Cardiac fibroblast (primary cell): ENCODE results near the gene COMMD7.
"Not testable (repeated sequence)": the region's sequence is repeated elsewhere in the genome, so short reads cannot be mapped to it uniquely, and the experiment has no call there.

Experiments used
- DNase-seq, 2 donors: peaks; one replicate each; pipeline versions ENCODE4 v3.0.0 to v3.0.0-alpha.2; 2010; ENCODE audit warnings: low read depth in 2 of 2
- H3K4me3 ChIP-seq, 2 donors: replicated peaks in 1 of 2; 1 replicate in 1 of 2; 2 replicates in 1 of 2; pipeline ENCODE4 v1.5.1; 2011; ENCODE audit warnings: low read depth in 2 of 2, low read length in 2 of 2, mild to moderate bottlenecking in 2 of 2, moderate library complexity in 1 of 2
- TF ChIP-seq, protein P1 (sequence below): IDR thresholded peaks from one replicate; pipeline ENCODE4 v1.5.1; 2011; ENCODE audit warnings: low read depth, mild to moderate bottlenecking, low read length, inconsistent platforms

Gene COMMD7

GRCh38 chr20:32741151-32741550, 2.1 kb downstream of the COMMD7 start:
- DNase-seq, result no peak
- no peak overlapping the region for H3K4me3 ChIP-seq
- TF ChIP-seq, protein P1, sequence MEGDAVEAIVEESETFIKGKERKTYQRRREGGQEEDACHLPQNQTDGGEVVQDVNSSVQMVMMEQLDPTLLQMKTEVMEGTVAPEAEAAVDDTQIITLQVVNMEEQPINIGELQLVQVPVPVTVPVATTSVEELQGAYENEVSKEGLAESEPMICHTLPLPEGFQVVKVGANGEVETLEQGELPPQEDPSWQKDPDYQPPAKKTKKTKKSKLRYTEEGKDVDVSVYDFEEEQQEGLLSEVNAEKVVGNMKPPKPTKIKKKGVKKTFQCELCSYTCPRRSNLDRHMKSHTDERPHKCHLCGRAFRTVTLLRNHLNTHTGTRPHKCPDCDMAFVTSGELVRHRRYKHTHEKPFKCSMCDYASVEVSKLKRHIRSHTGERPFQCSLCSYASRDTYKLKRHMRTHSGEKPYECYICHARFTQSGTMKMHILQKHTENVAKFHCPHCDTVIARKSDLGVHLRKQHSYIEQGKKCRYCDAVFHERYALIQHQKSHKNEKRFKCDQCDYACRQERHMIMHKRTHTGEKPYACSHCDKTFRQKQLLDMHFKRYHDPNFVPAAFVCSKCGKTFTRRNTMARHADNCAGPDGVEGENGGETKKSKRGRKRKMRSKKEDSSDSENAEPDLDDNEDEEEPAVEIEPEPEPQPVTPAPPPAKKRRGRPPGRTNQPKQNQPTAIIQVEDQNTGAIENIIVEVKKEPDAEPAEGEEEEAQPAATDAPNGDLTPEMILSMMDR, result no peak

DNA sequence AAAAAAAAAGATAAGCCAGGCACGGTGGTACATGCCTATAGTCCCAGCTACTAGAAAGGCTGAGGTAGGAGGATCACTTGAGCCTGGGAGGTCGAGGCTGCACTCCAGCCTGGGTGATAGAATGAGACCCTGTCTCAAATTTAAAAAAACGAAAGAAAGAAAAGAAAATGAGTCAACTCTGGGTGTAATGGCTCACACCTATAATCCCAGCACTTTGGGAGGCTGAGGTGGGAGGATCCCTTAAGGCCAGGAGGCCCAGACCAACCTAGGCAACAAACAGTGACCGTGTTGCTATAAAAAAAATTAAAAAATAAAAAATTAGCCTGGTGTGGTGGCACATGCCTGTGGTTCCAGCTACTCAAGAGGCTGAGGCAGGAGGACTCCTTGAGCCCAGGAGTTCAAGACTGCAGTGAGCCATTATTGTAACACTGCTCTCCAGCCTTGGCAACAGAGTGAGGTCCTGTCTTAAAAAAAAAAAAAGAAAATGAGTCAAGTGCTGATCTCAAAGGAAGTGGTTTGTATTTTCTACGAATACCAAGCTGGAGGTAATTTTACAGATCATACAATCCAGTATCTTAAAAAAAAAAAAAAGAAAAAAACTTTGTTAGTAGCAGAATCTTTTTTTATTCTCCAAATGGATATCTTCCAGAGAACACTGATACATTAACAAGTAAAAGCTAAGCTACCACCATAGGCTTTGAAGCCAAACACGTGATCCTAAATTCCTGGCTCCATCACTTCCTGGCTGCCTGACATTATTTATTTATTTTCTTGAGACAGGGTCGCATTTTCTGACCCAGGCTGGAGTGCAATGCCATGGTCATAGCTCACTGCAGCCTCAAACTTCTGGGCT, 5.7 kb downstream of the COMMD7 start:
- no peak overlapping the region for H3K4me3 ChIP-seq
- TF ChIP-seq, protein P1, result no peak
- peak; percentile 67 to 87 for DNase-seq

- DNase-seq, result peak in 1 of 2 donors; percentile 38
- no peak overlapping the region for H3K4me3 ChIP-seq
- TF ChIP-seq, protein P1, result no peak
These were observed 11.4 kb downstream of the COMMD7 start for GRCh38 chr20:32731882-32732266.

- H3K4me3 ChIP-seq, DNase-seq: not testable (repeated sequence)
These were observed 13.9 kb downstream of the COMMD7 start for GRCh38 chr20:32729334-32729733.

DNA sequence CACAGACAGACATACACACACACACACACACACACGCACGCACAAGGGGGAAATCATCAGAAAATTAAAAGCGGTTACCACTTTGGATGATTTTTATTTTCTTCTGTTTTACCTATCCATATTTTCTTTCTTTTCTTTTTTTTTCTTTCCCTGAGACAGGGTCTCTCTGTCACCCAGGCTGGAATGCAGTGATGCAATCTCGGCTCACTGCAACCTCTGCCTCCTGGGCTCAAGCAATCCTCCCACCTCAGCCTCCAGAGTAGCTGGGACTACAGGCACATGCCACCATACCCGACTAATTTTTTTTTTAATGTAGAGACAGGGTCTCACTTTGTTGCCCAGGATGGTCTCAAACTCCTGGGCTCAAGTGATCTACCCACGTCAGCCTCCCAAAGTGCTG, 14.8 kb downstream of the COMMD7 start:
- H3K4me3 ChIP-seq, DNase-seq: not testable (repeated sequence)

- TF ChIP-seq, protein P1, result no peak
- peak; percentile 64 to 90 for DNase-seq
- H3K4me3 ChIP-seq, result no peak overlapping the region
These were observed 15.6 kb downstream of the COMMD7 start for GRCh38 chr20:32727683-32728082.

GRCh38 chr20:32718749-32719348, 24.4 kb downstream of the COMMD7 start:
- no peak overlapping the region for H3K4me3 ChIP-seq
- TF ChIP-seq, protein P1, result no peak
- DNase-seq, result peak in 1 of 2 donors; percentile 19
